NCI-H2107 treated with DMSO at 0.1 percent for 48 hours (cell line): ENCODE results near the gene ABCA4.

Experiments
- DNase-seq: peaks from one replicate; lab custom pipeline; 2025; ENCODE audit not compliant: unreplicated experiment; lab: John Stamatoyannopoulos, UW

Gene ABCA4

GRCh38 chr1:94124538-94124937 is 3.6 kb upstream of the ABCA4 start:
- DNase-seq: no peak

DNA sequence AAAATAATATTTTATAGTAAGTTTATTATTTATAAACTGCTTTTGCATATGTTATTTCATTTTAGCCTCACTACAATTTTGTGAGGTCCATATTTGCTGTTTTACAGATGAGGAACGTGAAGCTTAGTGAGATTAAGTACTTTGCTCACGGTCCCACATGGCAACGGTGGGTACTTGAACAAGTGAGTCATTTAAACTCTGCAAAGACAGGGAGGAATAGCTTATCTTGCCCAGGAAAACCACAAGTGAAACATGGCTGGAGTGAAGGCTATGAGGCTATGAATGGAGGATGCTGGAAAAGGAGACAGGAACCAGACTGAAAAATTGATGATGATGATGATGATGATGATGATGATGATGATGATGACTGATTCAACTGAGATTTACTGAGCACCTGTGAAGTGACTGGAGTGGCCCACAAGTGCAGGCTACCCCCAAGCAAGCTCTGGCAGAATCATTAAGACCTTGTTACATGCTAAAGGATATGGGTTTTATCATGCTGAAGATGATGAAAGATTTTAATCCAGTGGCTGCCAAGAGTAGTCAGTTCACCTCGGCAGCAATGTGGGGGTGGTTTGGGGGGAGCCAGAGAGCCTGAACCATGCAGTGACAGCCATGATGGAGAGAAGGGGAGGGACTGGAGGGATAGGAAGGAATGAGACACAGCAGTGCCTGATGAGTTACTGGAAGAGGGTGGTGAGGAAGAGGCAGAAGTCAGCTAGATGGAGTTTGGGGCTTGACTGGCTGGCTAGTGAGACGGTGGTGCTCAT is 1.4 kb upstream of the ABCA4 start:
- no peak for DNase-seq

DNA sequence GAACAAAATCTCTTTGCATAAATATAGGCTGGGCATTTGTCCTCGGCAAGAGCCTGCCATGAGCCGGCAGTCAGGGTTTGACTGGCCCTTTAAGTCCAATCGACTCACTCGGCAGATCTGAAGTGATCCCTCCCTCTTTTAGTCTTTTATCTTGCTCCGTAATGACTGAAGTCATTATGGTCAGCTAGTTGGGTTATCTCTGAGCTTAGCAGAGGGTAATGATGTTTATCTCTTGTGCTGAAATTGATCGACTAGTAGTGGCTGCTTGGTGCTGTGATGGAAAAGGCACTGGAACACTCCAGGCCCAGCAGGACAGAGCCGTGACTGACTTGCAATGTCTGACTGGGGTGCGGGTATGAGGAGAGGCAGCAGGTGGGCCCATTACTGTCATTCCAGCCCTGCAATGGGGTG is 468 bp upstream of the ABCA4 start:
- DNase-seq: no peak

GRCh38 chr1:94120570-94120901 is 412 bp downstream of the ABCA4 start:
- no peak for DNase-seq

DNA sequence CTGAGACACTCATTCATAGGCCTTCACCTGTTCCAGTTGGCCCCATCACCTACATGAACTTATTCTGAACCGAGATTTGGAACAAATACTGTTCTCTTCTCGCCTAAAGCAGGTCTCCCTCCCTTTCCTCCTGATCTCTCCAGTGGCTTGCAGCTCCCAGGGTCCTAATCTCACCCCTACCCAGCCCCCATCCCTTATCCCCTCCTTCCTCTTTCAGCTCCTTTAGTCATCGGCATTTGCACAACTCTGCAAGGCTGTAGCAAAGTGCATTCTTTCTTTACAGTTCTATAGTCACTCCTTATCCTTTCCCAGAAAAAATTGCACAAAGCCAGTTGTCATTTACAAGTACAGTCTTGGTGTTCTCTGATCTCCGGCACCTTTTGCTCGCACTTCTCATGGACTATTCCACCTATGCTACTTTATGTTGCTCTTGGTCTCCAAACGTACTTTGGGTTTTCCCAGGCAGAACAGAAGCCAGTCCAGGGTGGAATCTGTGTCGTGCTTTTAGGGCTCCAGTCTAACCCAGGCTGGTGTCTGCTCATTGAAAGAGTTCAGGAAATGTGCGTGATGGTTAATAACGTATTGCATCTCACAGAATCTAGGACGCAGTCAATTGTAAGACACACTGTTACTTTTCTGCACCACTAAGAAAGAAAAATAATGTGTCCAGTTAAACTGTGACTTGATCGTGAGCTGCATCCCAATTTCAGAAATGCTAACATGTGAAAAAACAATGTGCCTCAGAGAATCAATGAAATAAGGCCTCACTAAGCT is 965 bp downstream of the ABCA4 start:
- no peak for DNase-seq

DNA sequence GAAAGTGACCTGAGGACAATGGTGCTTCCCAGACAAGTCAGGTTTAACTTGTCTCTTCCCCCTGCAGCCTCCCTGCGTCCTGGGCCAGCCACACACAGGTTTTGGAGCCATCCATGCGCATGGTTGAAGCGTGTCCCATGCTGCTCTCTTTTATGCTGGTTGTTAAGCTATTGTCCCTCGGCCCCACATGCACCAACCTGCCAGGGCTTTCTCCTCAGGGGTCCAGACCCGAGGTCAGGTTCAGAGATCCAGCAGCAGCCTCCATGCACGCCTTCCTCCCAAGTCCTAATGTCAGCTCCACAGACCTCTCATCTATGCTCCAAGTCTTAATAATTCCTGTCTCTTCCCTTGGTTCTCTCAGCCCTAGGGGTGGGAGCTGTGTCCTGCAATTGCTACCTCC is 1.6 kb downstream of the ABCA4 start:
- DNase-seq: no peak

- no peak for DNase-seq
Observed at GRCh38 chr1:94118471-94118870, 2.5 kb downstream of the ABCA4 start.

DNA sequence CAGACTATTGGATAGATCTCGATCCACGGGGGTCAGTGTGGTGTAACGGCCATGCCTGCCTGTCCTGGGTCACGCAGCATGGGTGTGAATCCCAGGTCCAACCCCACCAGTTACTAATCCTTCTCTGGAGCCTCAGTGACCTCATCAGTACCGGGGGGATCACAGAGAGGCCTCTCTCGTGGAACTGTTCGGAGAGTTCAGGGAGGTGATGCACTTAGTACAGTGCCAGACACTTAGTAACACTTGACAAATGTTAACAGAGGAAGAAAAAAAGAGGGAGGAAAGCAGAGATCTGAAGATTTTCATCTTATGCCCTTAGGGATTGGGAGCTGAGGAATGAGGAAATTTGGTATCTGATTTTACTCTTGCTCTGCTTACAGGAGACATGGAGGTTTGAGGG is 2.9 kb downstream of the ABCA4 start:
- no peak for DNase-seq

GRCh38 chr1:94117259-94117851 is 3.6 kb downstream of the ABCA4 start:
- DNase-seq: no peak

- no peak for DNase-seq
Observed at GRCh38 chr1:94115900-94116436, 5.0 kb downstream of the ABCA4 start.

DNA sequence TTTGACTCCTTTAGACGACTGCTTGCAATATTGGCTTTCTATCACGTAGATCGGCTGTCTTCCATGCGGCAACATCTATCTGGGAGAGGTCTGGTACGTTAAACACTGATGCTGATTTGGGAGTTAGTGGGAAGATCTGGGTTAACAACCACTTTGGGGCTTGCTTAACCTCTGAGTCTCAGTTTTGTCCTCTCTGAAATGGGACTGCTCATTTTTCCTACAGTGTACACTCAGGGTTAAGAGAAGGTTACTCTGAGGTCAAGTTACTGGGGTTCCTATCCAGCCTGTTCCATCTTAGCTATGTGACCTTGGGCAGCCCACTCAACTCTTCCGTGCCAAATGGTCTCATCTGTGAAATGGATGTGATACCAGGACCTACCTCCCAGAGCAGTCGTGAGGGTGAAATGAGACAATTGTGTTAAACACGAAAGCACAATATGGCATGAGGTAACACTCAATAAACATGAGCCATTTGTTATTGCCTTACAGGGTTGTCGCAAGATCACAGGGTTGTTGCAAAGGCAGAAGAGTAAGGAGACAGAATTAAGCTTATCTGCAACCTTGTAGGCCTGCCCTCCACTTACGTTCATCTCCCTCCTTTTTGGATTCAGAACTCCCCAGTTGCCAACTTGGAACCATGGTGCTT is 5.6 kb downstream of the ABCA4 start:
- DNase-seq: no peak

GRCh38 chr1:94113589-94114226 is 7.2 kb downstream of the ABCA4 start:
- DNase-seq: no peak

- no peak for DNase-seq
Observed at GRCh38 chr1:94111879-94112278, 9.1 kb downstream of the ABCA4 start.

- no peak for DNase-seq
Observed at GRCh38 chr1:94110946-94111740, 9.8 kb downstream of the ABCA4 start.

- DNase-seq: no peak
Observed at GRCh38 chr1:94110021-94110761, 10.8 kb downstream of the ABCA4 start.

GRCh38 chr1:94109478-94109877 is 11.5 kb downstream of the ABCA4 start:
- DNase-seq: no peak

DNA sequence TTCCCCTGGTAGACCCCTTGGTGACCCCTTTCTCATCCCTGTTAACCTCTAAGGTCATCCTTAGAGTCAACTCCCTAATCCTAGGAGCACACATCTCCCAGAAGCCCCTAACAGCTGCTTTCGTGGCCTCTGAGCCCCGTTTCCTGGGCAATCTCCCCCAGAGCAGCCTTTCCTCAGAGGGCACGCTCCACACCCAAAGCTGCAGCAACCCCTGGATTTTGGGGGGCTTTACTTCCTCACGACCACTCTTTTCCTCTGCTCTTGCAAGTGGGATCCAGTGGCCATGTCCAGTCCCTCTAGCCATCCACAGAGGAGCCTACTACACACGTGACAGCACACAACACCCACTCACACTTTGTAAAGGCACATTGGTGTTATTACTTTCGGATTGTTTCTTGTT is 13.8 kb downstream of the ABCA4 start:
- no peak for DNase-seq

GRCh38 chr1:94106716-94107115 is 14.2 kb downstream of the ABCA4 start:
- DNase-seq: no peak

- DNase-seq: no peak
Observed at GRCh38 chr1:94105957-94106529, 14.9 kb downstream of the ABCA4 start.
